Suprapubic skin (tissue), 4 donors: ENCODE results near the gene CFAP58.

ENCODE experiments used
- EP300 ChIP-seq: sonication (generic); formaldehyde crosslinking; IDR thresholded peaks from one replicate; pipeline ENCODE4 v1.6.1; 2017; ENCODE audit warnings: antibody characterized with exemption
- POLR2A ChIP-seq, 2 donors: fragments of 450-650 bp; IDR thresholded peaks; one replicate each; pipeline ENCODE4 v1.6.1; 2017; ENCODE audit warnings: antibody characterized with exemption in 2 of 2, mild to moderate bottlenecking in 2 of 2, moderate library complexity in 2 of 2
- POLR2AphosphoS5 ChIP-seq, 3 donors: sonication (generic); formaldehyde crosslinking; IDR thresholded peaks; one replicate each; pipeline ENCODE4 v1.6.1; 2017; ENCODE audit warnings: antibody characterized with exemption in 3 of 3
- TF ChIP-seq, protein P1 (sequence below), 2 donors: fragments of 200-600 bp in 1 of 2; fragments of 450-650 bp in 1 of 2; sonication (generic) in 1 of 2; IDR thresholded peaks; one replicate each; pipeline ENCODE4 v1.5.1; 2016 to 2019; ENCODE audit warnings: antibody characterized with exemption in 2 of 2, mild to moderate bottlenecking in 1 of 2, moderate library complexity in 1 of 2

DNA sequence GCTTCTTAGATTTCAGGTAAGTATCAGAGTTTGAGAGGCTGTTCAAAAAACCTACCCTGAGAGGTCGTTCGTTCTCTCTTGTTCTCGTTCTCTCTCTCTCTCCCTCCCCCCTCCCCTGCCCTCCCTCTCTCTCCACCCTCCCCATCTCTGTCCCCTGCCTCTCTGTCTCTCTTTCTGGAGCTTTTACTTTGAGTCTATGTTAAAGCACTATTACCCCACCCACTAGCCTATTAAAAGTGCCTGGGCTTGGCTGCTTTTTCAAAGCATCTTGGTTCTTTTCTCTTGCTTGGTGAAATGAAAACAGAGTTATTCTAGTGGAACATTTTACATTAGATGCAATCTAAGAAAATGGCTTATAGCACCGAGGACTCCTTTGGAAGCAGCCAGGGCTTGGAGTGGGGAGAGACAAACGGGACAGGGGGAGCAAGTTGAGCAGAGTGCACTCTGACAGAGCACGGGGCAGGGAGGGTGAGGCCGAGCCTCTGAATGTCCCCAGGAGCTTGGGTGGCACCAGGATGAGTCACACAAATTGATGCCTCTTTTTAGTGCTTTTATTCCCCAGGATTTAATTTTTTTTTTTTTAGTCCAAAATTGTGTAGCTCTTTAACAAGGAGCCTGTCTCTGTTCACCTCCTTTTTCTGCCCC lies 134.3 kb downstream of the CFAP58 start:
- no peak for TF ChIP-seq POLR2AphosphoS5 (IDR thresholded peaks at IDR 0.05)
- TF ChIP-seq POLR2A (IDR thresholded peaks at IDR 0.05) = no peak
- TF ChIP-seq, protein P1, sequence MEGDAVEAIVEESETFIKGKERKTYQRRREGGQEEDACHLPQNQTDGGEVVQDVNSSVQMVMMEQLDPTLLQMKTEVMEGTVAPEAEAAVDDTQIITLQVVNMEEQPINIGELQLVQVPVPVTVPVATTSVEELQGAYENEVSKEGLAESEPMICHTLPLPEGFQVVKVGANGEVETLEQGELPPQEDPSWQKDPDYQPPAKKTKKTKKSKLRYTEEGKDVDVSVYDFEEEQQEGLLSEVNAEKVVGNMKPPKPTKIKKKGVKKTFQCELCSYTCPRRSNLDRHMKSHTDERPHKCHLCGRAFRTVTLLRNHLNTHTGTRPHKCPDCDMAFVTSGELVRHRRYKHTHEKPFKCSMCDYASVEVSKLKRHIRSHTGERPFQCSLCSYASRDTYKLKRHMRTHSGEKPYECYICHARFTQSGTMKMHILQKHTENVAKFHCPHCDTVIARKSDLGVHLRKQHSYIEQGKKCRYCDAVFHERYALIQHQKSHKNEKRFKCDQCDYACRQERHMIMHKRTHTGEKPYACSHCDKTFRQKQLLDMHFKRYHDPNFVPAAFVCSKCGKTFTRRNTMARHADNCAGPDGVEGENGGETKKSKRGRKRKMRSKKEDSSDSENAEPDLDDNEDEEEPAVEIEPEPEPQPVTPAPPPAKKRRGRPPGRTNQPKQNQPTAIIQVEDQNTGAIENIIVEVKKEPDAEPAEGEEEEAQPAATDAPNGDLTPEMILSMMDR (IDR thresholded peaks at IDR 0.05) = no peak
- no peak for TF ChIP-seq EP300
